ENCODE data around the gene PRCD. TPM values are rescaled to one million over a fixed set of nuclear protein-coding genes. Genes with fewer than 3 reads are reported as not detected.
"Not testable (repeated sequence)": the region's sequence is repeated elsewhere in the genome, so short reads cannot be mapped to it uniquely, and the experiment has no call there.

Gene PRCD
- polyA plus RNA-seq, 1 of the 3 experiments (the other 2 are of a cell fraction): 2.2 TPM

- H3K27me3 ChIP-seq (ENCODE audit: insufficient read depth): peaks cover 17% of the 10 kb centered on the region; the same call in 1 of the 2 replicates
- WGBS (ENCODE audit: low lambda C conversion rate): 78% methylated on average over 6 of the region's 6 CpGs
- H3K4me1 ChIP-seq (ENCODE audit: control insufficient read depth in 1 of 2, insufficient read depth in 2 of 2, low read depth in 1 of 2, low read length in 1 of 2): peaks cover 0 to 6% of the 10 kb centered on the region in 2 experiments; a peak in 1 of 4 replicates
- H3K9me2 ChIP-seq: no peaks in the 10 kb centered on the region
- POLR2A ChIA-PET: interaction anchor here (0.7 to 1.7 kb wide), 2 partner anchors 22 to 96 kb away, joined by 4 to 6 read pairs; no protein-coding TSS in a partner anchor
- no peak overlapping the region for H3K9ac ChIP-seq
- CTCF ChIA-PET: interaction anchor here (1.4 to 52.1 kb wide), 8 partner anchors 7 to 128 kb away, joined by 3 to 1687 read pairs (median 20); partner anchors contain the start of genes AANAT, CYGB, PRCD and RHBDF2
- DNase-seq: no peak
- no peak overlapping the region for H3K4me3 ChIP-seq (ENCODE audit: low read depth in 2 of 2, low read length in 1 of 2)
- no peaks in the 10 kb centered on the region for H3K79me2 ChIP-seq (ENCODE audit: insufficient read depth)
- H3K9me3 ChIP-seq: no peaks in the 10 kb centered on the region
- TF ChIP-seq CHD2 (IDR thresholded peaks at IDR 0.05; ENCODE audit: low read length, partially characterized antibody) (no peak), ELF1 (IDR thresholded peaks at IDR 0.05) (no peak), TEAD4 (IDR thresholded peaks at IDR 0.05; ENCODE audit: borderline replicate concordance, insufficient read depth) (no peak), PBX3 (IDR thresholded peaks at IDR 0.05) (no peak), GABPA (IDR thresholded peaks at IDR 0.05; ENCODE audit: low read depth) (no peak), GATA2 (CRISPR knock-in tag; IDR thresholded peaks at IDR 0.05) (no peak), FOXM1 (IDR thresholded peaks at IDR 0.05; ENCODE audit: low read depth) (no peak)
- no peak overlapping the region for H3K4me2 ChIP-seq
- no peaks in the 10 kb centered on the region for H3F3A ChIP-seq (replicated peaks; ENCODE audit: insufficient read depth)
- H3K27ac ChIP-seq (ENCODE audit: low read depth in 2 of 2, low read length in 1 of 2): no peak overlapping the region
- no peak overlapping the region for H2AFZ ChIP-seq (ENCODE audit: low read depth)
- no peaks in the 10 kb centered on the region for H4K20me1 ChIP-seq (ENCODE audit: insufficient read depth)
- no peaks in the 10 kb centered on the region for H3K36me3 ChIP-seq (replicated peaks in 1 of 2; ENCODE audit: control insufficient read depth in 1 of 2, insufficient read depth in 2 of 2, low read length in 1 of 2)
Observed at GRCh38 chr17:76513306-76513692, 26.5 kb upstream of the PRCD start.

GRCh38 chr17:76514355-76514754 is 25.5 kb upstream of the PRCD start:
- H3K9me3 ChIP-seq; H3K9ac ChIP-seq; DNase-seq; H2AFZ ChIP-seq (ENCODE audit: low read depth); H3K4me3 ChIP-seq (ENCODE audit: low read depth in 2 of 2, low read length in 1 of 2); H3K4me2 ChIP-seq; H3K27ac ChIP-seq (ENCODE audit: low read depth in 2 of 2, low read length in 1 of 2); H3K36me3 ChIP-seq (replicated peaks in 1 of 2; ENCODE audit: control insufficient read depth in 1 of 2, insufficient read depth in 2 of 2, low read length in 1 of 2); H4K20me1 ChIP-seq (ENCODE audit: insufficient read depth); H3K4me1 ChIP-seq (ENCODE audit: control insufficient read depth in 1 of 2, insufficient read depth in 2 of 2, low read depth in 1 of 2, low read length in 1 of 2); H3K79me2 ChIP-seq (ENCODE audit: insufficient read depth); H3K9me2 ChIP-seq; H3F3A ChIP-seq (replicated peaks; ENCODE audit: insufficient read depth): not testable (repeated sequence)
- POLR2A ChIA-PET: interaction anchor here (0.7 kb wide), 1 partner anchor 11 kb away, joined by 4 read pairs; no protein-coding TSS in a partner anchor
- WGBS (ENCODE audit: low lambda C conversion rate): 86% methylated on average over 6 of the region's 6 CpGs
- CTCF ChIA-PET: interaction anchor here (1.1 to 52.1 kb wide), 7 partner anchors 4 to 117 kb away, joined by 3 to 1687 read pairs (median 201); partner anchors contain the start of genes AANAT, CYGB, PRCD and RHBDF2
- peaks cover 19% of the 10 kb centered on the region; the same call in 1 of the 2 replicates for H3K27me3 ChIP-seq (ENCODE audit: insufficient read depth)

GRCh38 chr17:76515274-76515949 is 24.4 kb upstream of the PRCD start:
- TF ChIP-seq IRF3 (IDR thresholded peaks at IDR 0.05; ENCODE audit: low read depth, low read length): no peak
- Histone ChIP-seq H3K9me2 (no peaks in the 10 kb centered on the region), H3F3A (replicated peaks; ENCODE audit: insufficient read depth) (no peaks in the 10 kb centered on the region), H3K9me3 (no peaks in the 10 kb centered on the region), H3K79me2 (ENCODE audit: insufficient read depth) (no peaks in the 10 kb centered on the region), H3K36me3 (replicated peaks in 1 of 2; ENCODE audit: control insufficient read depth in 1 of 2, insufficient read depth in 2 of 2, low read length in 1 of 2) (no peaks in the 10 kb centered on the region), H3K4me2 (no peak overlapping the region), H3K27me3 (ENCODE audit: insufficient read depth) (peaks cover 27% of the 10 kb centered on the region; the same call in 1 of the 2 replicates), H3K27ac (ENCODE audit: low read depth in 2 of 2, low read length in 1 of 2) (no peak overlapping the region), H4K20me1 (ENCODE audit: insufficient read depth) (no peaks in the 10 kb centered on the region), H3K4me3 (ENCODE audit: low read depth in 2 of 2, low read length in 1 of 2) (no peak overlapping the region), H2AFZ (ENCODE audit: low read depth) (no peak overlapping the region), H3K9ac (no peak overlapping the region), H3K4me1 (ENCODE audit: control insufficient read depth in 1 of 2, insufficient read depth in 2 of 2, low read depth in 1 of 2, low read length in 1 of 2) (peaks cover 0 to 6% of the 10 kb centered on the region in 2 experiments; a peak in 1 of 4 replicates)
- CTCF ChIA-PET: interaction anchor here (2.2 to 52.1 kb wide), 6 partner anchors 5 to 118 kb away, joined by 8 to 1687 read pairs (median 201); partner anchors contain the start of genes AANAT, CYGB, PRCD and RHBDF2
- 90% methylated on average over 22 of the region's 22 CpGs for WGBS (ENCODE audit: low lambda C conversion rate)
- POLR2A ChIA-PET: no interaction called here
- no peak for DNase-seq

Measured in SK-N-SH (cell line).